SK-N-SH treated with all-trans-retinoic acid at 6 μM for 48 hours (cell line): Measurements from ENCODE around the gene TMEM178A.

Experiments
- GLIS3 ChIP-seq: fragments of 250-450 bp; sonication (Bioruptor Pico); IDR thresholded peaks from 2 replicates; pipeline ENCODE4 v1.5.0; 2020; ENCODE audit warnings: mild to moderate bottlenecking, moderate library complexity
- ZNF8 ChIP-seq: fragments of 450-650 bp; formaldehyde crosslinking; IDR thresholded peaks from 2 replicates; pipeline ENCODE4 v1.5.0; 2020; ENCODE audit warnings: mild to moderate bottlenecking, moderate library complexity

- TF ChIP-seq GLIS3 (no peak), ZNF8 (CRISPR knock-in tag) (no peak)
Observed at GRCh38 chr2:39706312-39706711, 40.6 kb downstream of the TMEM178A start.
